Measurements from ENCODE around the gene RNASE11.
"Not testable (repeated sequence)": the region's sequence is repeated elsewhere in the genome, so short reads cannot be mapped to it uniquely, and the experiment has no call there.

Gene RNASE11

DNA sequence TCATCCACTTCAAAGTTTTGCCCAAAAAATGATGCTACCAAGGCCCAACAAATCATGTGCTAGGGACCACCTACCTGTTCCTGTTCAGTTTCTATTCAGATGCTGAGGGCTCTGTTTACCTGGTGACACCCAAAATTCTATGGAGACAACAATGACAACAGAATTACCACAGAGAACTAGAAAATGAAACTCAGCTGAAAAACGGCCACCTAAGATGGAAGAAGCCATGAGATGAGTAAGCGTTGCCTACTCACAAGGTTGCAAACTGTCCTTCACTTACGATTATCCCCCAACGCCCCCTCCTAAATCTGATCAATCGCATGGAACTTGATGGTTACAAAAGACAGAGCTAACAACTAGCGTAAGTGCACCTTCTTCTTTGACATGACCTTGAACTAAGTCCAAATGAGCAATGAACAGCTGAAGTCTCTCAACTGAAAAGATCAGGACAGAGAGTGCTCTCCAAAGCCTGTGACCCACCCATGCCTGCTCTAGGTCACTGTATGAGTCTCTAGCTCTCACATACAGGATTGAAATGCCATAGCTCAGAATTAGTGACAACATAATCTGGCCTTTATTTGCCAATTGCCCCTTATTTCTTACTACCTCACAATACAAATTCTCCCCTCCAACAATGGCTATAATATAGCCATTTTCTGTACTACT, at the start of gene RNASE11:
Gene RNASE11 (minus strand): TSS at position 513 of the 666 bp plus-strand sequence.
- no peak for DNase-seq

DNA sequence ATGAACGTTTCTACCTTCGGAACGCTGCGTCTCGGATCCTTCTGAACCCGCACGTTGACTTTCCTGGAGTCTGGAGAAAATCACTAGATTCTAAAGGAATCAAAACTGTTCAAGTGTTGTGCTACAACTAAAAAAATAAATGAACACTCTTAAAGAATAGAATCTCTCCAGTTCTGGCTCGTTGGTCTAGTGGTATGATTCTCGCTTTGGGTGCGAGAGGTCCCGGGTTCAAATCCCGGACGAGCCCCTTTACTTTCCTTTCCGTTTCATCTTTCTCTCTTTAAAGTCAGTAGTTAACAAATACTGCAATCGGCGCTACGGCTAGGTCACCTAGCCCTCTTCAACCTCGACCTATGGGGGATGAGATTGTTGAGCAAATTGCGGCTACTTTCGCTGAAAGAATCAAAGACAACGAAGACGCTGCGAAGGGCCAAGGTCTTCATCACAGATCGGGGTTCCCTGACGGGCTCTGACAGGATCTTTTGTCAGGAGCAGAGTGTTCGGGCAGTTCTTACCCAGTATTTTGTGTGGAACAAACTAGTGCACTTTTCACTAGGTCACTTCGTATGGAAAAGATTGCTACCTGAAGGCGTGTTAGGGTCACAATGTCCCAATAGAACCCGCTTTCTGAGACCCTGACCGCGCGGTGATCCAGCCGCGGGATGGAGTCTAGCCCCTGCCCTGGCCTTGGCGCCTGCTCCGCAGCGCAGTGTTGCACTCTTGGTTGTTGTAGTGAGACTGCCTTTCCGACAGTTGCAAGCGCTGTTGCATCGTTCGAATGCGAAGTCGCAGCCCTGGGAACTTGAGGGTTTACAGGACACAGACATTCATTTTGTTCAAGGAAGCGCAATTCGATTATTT, 45.3 kb upstream of the RNASE11 start:
- peak; percentile 38 for DNase-seq

DNA sequence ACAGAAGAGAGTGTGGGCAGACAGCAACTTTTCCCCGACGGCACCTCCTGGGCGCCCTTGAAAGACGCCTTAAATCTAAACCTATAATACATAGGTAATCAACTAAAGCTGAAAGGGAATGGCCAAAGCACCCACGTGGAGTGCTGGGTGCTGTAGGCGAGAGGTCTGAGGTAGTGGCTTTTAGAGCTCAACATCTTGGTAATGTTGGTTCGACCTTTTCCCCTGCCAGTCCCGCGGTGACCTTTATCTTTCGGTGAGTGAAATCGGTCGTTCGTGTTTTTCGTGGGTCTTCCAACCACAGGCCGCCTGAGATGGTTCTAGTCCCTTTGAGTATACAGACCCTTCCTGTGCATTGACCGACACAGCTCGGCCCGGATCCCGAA, 44.6 kb upstream of the RNASE11 start:
- DNase-seq: no peak

DNA sequence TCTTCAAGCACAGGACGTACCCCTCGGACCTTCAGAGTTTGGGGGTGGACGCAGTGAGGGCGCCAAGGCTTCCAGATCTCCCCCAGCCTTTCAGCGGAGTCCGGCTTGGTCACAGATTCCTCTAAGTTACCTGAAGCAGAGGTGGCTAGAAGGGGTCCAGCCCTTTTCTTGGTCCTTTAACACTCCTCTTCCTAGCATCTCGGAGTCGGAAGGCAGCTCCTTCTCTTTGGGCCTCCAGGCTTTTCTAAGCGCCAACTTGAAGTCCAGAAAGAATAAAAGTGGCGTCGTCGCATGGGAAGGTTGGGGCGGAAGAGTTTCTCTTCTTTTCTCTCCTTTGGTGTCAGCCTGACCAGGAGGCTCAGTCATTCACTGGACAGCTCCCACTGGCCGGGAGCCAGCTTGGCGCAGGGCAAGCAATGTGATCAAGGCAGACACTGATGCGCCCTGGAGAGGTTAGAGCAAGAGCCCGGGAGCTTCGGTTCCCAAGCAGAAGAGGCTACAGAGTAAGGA, 44.1 kb upstream of the RNASE11 start:
- no peak for DNase-seq

DNA sequence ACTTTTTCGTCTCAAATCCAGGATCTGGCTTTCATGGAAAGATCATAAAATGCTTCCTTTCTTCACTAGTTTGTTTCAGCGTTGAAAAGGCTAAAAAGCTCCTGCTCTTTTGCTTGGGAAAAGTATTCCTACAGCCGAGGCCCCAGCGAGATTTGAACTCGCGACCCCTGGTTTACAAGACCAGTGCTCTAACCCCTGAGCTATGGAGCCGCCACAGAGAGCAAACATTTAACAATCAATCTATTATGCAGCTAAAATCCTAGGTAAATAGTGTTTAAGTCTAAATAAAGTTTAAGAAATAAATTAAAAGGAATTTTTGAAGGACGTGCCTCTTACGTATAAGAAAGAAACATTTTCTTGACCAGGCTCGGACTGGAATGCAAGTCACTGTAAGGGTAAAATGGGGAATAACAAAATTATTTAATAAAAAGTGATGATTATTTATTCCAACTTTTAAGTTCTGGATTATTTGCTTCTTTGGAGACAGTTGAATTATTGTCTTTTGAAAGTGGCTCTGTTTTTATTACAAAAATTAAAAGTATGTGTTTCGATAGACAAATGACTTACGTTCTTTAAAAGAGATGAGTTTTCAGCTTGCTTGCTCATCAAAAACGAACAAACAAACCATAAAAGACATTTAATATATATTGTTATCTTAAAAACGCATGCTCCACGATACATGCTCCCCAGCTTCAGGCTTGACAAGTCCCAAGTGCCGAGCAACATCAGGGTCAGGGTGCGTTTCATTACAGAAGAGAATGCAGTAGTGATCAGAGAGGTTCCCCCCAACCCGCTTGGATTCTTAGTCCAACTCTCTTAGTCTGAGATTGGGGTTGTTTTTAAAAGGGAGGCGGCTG, 43.5 kb upstream of the RNASE11 start:
- DNase-seq: peak; percentile 41

DNA sequence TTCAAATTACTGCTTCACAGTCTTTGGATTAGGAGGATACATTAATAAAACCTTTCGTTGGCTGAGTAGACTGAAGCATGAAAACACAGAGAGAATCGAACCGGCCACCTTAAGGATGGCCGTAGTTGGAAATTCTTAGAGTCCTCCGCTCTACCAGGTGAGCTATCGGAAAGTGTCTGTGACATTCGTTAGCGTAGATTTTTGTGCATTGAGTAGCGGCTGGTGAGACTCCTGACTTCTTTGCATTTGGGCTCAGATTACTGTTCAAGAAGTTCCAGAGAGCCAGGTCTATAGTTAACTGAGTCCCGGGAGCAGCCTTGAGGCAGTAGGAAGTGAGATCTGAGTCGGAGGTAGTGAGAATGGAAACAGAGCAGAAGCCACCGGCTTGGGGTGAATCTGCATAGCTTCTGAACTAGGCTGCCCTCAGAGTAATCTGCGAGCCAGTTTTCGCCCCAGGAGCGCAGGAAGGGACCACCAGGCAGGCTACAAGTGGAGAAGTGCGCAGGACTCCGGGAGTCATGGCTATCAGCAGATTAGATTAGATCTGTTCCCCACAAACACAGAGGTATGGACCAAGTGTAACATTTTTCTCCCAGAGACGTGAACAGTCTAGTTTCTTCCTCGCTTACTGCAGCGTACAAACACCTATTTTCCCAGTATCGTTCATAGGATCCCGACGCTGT, 42.7 kb upstream of the RNASE11 start:
- DNase-seq: peak; percentile 31

DNA sequence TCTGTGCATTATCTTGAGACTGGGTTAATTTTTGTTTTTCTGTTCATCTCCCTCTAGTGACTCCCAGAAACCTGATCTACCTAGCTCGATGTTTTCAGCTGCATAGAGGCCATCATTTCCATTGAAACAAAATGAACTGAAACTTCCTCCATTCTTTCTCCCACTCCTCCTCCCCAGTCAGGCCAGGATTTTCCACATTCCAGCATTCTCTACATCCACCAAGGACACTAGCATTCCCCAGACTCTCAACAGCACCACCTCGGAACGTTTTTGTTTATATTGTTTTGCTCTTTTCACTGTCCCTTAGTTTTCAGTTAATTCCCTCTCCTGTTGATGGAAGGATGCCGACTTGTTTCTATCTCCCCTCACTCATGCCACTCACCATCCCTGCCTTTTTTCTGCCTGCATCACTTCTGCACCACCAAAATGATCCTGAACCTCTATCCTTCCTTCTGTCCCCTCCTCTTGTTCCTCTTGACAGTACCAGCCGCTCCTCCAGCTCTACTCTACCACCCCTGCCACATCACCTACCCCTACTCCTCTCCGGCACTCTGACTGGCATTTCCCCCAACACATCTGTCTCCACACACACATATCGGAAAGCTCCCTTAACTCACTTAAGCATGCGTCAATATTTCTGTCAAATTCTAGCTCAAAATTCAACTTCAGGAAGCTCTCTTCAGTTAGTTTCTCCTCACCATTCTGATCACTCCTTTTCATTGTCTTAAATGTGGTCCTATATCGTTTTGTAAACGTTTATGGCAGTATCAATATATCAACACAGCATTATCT, 40.5 kb upstream of the RNASE11 start:
- DNase-seq: no peak

DNA sequence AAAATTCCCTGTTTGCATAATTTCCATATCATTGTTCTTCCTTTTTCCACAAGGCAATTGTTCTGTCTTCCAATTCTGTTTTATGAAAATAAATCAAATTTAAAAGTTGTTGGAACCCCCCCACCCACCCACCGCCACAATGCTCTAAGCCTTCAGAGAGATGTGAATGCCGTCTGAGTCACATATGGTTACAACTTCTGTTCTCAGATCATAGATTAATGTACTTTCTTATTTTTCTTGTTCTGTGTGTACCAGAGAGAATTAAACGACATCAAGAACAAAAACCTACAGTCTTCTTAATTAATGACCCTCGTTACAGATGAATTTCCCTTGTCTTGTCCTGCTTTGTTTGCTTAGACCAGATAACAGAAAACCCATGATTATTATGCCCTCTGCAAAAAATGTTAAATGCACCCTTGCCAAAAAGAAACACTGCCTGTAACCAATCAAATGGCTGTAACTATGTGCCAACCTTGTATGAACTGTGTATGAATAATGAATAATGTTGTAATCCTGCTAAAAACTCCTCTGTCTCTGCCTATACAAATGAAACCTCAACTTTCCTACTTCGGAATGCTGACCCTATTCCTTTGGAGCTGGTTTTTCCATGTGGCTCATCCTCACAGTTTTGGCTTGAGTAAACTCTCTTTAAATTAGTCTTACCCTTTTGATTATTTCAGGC, 39.7 kb upstream of the RNASE11 start:
- DNase-seq: no peak

DNA sequence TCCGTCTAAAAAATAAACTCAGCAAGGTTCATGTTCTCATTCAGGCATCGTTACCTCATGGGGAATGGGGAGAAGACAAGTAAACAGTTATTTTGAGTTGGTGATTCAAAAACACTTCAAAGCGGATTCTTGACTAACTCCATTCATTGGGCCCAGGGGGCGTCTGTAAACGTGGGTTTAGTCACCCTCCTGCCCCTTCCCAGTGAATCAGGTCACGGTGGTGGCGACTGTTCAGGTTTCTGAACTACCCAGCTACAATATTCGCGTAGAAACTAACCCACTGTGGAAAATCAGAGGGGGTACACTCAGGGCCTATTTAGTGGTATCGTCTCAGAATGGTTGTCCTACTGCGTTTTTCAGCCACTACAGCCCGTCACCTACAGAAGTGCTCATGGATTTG, 38.5 kb upstream of the RNASE11 start:
- DNase-seq: no peak

DNA sequence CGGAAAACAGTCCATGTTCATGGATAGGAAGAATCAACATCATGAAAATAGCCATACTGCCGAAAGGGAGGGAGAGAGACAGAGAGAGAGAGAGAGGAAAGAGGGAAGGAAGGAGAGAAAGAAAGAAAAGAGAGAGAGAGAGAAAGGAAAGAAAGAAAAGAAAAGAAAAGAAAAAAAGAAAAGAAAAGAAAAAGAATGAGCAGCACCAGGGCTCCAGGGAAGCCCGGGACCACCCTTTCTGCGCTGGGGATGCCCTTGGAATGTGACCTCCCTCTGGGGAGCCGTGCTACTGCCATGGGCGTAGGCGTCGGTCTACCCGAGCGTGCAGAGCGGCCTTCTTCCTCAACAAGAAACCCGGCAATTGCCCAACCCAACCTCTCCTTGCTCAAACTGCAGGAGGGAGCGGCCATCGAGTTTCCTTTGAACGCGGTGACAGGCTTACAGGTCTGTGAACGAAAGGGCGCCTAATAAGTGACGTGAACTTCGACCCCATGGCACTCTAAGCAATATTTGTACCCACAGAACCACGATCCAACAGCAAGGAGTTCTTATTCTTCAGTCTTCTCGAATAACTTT, 36.8 kb upstream of the RNASE11 start:
- peak; percentile 38 for DNase-seq

DNA sequence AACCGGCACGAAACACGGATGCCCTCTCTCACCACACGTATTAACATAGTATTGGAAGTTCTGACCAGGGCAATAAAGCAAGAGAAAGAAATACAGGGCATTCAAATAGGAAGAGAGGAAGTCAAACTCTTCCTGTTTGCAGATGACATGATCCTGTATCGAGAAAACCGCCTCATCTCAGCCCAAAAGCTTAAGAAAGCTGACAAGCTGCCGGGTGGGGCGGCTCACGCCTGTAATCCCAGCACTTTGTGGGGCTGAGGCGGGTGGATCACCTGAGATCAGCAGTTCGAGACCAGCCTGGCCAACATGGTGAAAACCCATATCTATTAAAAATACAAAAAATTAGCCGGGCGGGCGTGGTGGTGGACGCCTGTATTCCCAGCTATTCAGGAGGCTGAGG, 36.0 kb upstream of the RNASE11 start:
- DNase-seq: no peak

DNA sequence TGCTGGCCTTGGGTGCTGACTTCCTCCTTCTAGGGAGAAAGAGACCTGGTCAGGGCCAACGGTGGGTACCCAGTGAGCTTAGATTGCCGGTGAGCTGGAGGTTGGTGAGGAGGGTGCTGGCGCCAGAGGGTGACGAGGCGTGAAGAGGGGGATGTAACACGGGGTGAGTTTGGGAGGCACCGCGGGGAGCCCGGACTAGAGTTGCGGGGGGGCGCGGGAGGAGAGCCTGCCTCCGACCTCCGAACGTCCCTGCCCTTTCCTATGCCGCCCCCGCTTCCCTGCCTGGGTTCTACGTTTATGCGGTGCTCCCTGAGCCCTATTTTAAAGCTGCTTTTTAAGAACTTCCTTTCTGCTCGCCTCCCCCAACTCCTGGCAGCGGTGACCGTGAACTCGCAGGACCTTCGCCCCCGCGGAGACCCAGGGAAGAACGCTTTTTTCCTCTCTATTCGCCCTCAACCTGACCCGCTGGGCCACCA, 35.1 kb upstream of the RNASE11 start:
- DNase-seq: no peak

DNA sequence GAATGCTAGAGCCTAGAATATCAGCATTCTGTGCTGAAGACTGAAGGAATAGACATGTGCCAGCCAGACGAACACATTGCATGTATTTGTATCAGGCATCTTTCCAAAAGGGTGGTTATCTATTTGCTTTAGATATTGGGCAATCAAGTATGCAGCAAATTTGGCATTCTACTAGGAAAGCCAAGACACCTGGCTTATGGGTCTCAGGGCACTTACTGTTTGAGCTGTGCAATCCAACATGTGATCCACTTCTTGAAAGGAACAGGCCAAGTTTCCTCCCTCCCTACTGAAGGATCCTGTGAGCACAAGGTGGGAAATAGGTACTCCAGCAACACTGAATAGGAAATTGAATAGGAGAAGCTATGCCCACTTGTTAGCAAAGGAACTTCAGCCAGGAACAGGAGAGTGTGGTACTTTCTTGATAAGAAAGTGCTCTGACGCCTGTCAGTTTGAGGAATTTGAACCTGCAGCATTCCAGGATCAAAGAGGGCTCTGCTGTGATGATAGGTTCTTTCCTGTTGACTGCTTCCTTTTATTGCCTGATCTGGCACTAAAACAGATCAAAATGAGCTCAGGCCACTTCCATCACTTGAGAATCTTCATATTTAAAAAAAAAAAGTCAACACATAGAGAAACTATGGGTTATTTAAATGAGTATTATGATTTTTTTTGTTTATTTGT, 33.1 kb upstream of the RNASE11 start:
- no peak for DNase-seq

DNA sequence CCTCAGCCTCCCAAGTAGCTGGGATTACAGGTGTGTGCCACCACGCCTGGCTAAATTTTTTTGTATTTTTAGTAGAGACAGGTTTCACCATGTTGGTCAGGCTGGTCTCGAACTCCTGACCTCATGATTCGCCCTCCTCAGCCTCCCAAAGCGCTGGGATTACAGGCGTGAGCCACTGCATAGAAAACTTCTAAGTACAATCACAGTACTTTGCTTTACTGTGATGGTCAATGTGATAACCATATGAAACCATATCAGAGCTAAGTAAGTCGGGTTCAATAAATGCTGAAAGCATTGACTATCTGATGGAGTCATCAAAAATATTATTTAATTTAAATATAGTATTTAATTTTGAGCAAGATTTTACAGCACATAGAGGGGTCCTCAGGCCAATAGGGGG, 31.9 kb upstream of the RNASE11 start:
- DNase-seq: not testable (repeated sequence)

DNA sequence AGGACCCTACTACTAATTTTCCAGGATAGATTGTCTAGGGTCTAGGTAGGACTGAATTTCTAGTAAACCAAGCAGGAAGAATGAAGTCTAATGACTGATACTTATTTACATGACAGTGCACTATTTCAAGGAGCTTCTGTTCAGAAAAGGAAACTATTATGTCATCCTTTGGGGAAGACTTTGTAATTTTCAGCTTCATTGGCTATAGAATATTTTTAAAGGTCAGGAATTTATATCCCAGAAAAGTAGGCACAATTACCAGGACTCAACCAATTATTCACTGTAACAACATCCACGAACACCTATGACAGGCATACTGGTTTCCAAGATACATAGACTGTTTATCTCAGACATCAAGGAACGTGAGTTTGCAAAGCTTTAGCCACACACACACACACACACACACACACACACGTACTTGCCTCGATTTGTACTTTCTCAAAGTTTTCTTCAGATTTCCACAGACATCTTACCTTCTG, 30.5 kb upstream of the RNASE11 start:
- DNase-seq: no peak

DNA sequence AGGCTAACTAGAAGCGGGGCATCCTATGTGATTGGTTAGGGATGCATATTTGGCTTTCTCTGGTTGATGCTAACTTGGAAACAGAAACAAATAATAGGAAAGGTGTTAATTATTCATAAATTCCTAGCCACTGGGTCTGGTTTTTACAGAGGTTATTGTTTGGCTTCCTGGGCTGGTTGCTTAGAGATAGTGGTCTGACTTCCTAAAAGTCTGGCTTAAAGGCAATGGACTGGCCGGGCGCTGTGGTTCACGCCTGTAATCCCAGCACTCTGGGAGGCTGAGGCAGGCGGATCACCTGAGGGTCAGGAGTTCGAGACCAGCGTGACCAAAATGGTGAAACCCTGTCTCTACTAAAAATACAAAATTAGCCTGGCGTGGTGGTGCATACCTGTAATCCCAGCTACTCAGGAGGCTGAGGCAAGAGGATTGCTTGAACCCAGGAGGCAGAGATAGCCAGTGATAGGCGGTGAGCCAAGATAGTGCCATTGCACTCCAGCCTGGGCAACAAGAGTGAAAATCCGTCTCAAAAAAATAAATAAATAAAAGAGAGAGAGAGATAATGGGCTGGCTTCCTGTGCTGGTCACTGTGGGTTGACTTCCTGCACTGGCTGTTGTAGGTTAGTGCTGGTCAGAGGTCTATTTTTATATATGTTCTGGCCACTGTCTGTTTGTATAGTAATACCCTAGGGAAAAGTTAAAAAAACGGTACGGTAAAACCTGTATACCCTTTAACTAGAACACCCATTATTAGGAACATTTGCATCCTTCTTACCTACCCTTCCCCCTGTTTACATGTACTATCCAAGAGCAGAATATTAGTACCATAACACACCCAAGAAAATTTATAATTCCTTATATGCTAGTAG, 29.6 kb upstream of the RNASE11 start:
- no peak for DNase-seq

DNA sequence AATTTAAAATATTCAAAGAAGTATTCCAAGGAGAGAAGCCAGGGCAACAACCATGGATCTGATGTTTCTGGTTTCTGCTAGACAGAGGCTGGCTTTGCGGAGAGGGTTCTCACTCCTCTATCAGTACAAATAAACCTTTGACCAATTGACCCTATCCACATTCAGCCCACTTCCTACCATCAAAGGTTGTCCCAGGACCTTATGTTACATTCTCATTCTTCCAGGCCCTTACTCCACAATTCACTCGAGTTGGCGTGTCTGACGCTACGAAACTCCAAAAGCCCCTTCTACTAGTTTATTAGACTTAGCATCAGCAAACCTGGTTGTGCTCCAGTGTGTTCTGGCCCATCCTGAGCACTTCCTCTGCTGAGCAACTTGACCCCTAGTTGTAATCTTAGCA, 28.2 kb upstream of the RNASE11 start:
- DNase-seq: no peak

DNA sequence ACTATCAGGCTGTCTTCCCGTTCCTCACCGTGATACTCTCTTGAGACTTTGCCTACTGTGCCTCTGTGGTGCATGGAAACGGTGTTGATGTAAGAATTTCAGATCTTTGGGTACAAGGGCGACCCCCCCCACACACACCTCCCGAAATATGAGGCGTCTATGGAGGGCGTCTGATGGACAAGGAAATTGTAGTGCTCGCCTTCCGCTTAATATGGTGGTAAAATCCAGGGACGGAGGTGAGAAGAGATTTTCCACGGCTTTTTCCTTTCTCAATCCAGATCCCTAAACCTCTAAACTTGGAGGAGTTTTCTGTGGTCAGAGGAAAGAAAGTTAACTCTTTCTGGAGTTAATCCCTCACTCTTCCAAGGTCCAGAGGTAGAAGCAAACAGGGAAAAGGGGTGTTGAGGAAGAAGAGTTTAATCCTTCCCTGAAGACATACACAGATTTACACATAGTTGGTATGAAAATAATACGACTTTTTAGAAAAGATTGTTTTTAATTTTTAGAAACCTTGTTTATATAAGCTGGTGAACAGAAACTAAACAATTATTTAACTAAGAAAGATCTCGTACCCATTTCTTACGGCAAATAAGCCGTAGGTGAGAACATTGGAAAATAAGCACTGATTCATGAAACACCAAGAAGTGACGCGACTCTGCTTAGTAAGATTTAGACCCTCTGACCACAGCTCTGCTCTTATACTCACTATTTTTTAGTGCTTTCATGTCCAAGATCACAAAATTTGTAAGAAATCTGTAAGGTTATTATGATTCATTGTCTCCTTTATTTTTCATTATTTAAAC, 26.4 kb upstream of the RNASE11 start:
- peak; percentile 27 for DNase-seq
